Type B pancreatic cell (in vitro differentiated cells): ENCODE results near the gene FAM180A. TPM values are rescaled to one million over a fixed set of nuclear protein-coding genes. Genes with fewer than 3 reads are reported as not detected.

Experiments
- DNase-seq: peaks from one replicate; pipeline ENCODE4 v3.0.0; 2021; ENCODE audit warnings: mixed read lengths; ENCODE audit not compliant: unreplicated experiment; ENCODE audit errors: extremely low spot score
- H3K27ac Mint-ChIP-seq: 2 replicates; pipeline ENCODE4 v1.8.0; 2021; ENCODE audit warnings: mild to moderate bottlenecking, mixed read lengths
- H3K27me3 Mint-ChIP-seq: 2 replicates; pipeline ENCODE4 v1.8.0; 2021; ENCODE audit warnings: mixed read lengths
- H3K36me3 Mint-ChIP-seq: 2 replicates; pipeline ENCODE4 v1.8.0; 2021; ENCODE audit warnings: mixed read lengths
- H3K4me1 Mint-ChIP-seq: one replicate; pipeline ENCODE4 v1.8.0; 2021; ENCODE audit warnings: mixed read lengths; ENCODE audit not compliant: unreplicated experiment
- H3K4me3 Mint-ChIP-seq: 2 replicates; pipeline ENCODE4 v1.8.0; 2021; ENCODE audit warnings: mild to moderate bottlenecking, mixed read lengths
- H3K9me3 Mint-ChIP-seq: 2 replicates; pipeline ENCODE4 v1.8.0; 2021; ENCODE audit warnings: mixed read lengths
- CTCF ChIP-seq: fragments of 200-600 bp; sonication (generic); conservative IDR thresholded peaks from 2 replicates; pipeline ENCODE4 v1.5.0; 2021; ENCODE audit warnings: antibody characterized with exemption, mild to moderate bottlenecking
- long read RNA-seq: library from polyadenylated mRNA; unstranded; transcript quantifications from one replicate; pipeline ENCODE4 v2.0.0, GENCODE V29; 2020
- total RNA-seq: library from RNA; stranded (reverse); gene quantifications from 2 replicates; pipeline ENCODE4 v1.2.1, GENCODE V29; 2021; ENCODE audit warnings: low replicate concordance

The FAM180A gene
- 0.14 TPM in 1 of 2 replicates, not detected in the other for total RNA-seq
- long read RNA-seq, partial matches to known transcripts, result 0 of 1 reads
- long read RNA-seq, other reads (novel, unspliced or antisense), result 0 of 1 reads

- peaks cover 3% of the 10 kb centered on the region for H3K9me3 Mint-ChIP-seq
- H3K27ac Mint-ChIP-seq, result peak within 1 kb of the TSS; percentile 48
- H3K36me3 Mint-ChIP-seq, result peaks cover 2% of the 10 kb centered on the region
Measured at GRCh38 chr7:135748770-135749169, at the start of gene FAM180A. FAM180A (minus strand) TSS chr7:135748813; CDS start chr7:135748580, 233 bp downstream.

DNA sequence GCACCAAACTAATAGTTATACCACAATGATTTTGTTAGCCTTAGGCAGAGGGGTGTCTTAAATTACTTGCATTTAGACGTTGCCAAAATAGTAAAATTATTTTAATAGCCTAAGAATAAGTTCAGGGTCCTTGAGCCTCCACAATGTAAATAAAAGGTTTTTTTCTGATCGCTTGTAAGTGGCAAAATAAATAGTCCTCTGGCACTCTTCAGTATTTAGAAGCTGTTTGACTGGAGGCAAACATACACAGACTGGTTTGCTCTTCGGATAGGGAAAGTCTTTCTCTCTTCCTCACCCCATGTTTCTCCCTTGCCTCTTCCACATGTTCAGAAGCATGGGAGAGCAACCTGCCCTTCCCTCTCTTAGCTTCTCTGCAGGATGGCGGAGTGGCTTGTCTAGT lies 49.5 kb upstream of the FAM180A start:
- Mint-ChIP-seq H3K27me3 (peaks cover 6% of the 10 kb centered on the region), H3K4me3 (no peak overlapping the region), H3K36me3 (no peaks in the 10 kb centered on the region), H3K27ac (peak overlapping the region; percentile 62), H3K4me1 (peaks cover 20% of the 10 kb centered on the region), H3K9me3 (peaks cover 16% of the 10 kb centered on the region)
- no peak for TF ChIP-seq CTCF
- no peak for DNase-seq

More at GRCh38 chr7:135748770-135749169, at the start of gene FAM180A:
- no peak for DNase-seq
- Mint-ChIP-seq H3K4me3 (no peak within 1 kb of the TSS), H3K27me3 (peaks cover 6% of the 10 kb centered on the region), H3K4me1 (peaks cover 7% of the 10 kb centered on the region)
- TF ChIP-seq CTCF, result no peak

GRCh38 chr7:135795846-135796570 lies 47.4 kb upstream of the FAM180A start:
- no peak for TF ChIP-seq CTCF
- Mint-ChIP-seq H3K27me3 (no peaks in the 10 kb centered on the region), H3K4me3 (no peak overlapping the region), H3K9me3 (peaks cover 18% of the 10 kb centered on the region), H3K4me1 (peaks cover 12% of the 10 kb centered on the region), H3K27ac (peak overlapping the region; percentile 35), H3K36me3 (no peaks in the 10 kb centered on the region)
- no peak for DNase-seq

DNA sequence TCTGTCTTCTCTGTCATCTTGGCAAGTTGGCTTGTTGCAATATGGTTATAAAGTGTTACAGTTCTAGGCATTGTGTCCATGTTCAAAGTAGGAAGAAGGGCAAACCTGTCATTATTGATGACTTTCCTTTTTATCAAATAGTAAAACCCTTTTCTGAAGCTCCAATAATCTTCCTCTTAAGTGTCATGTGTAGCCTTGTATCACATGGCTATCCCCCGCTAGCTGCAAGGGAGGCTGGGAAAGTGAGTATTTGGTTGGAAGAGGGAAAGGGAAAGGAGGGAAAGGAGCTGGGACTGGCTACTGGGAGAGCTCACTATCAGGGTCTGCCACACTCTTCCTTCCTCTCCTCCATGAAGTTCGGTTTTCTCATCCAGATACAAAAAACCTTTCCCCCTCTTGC lies 45.2 kb upstream of the FAM180A start:
- TF ChIP-seq CTCF, result no peak
- Mint-ChIP-seq H3K27me3 (no peaks in the 10 kb centered on the region), H3K27ac (peak overlapping the region; percentile 40), H3K36me3 (no peaks in the 10 kb centered on the region), H3K4me1 (peaks cover 5% of the 10 kb centered on the region), H3K9me3 (peaks cover 25% of the 10 kb centered on the region), H3K4me3 (peak overlapping the region; percentile 5)
- DNase-seq, result no peak

GRCh38 chr7:135792866-135793265 lies 44.3 kb upstream of the FAM180A start:
- no peak overlapping the region for H3K4me3 Mint-ChIP-seq
- DNase-seq, result no peak
- TF ChIP-seq CTCF, result no peak
- H3K4me1 Mint-ChIP-seq, result peaks cover 5% of the 10 kb centered on the region
- peak overlapping the region; percentile 63 for H3K27ac Mint-ChIP-seq
- peaks cover 25% of the 10 kb centered on the region for H3K9me3 Mint-ChIP-seq
- no peaks in the 10 kb centered on the region for H3K27me3 Mint-ChIP-seq
- no peaks in the 10 kb centered on the region for H3K36me3 Mint-ChIP-seq
